Right forelimb (tissue), 1 donor: ENCODE measurements around the gene KRTAP10-10.

Source experiments
- DNase-seq: peaks from one replicate; pipeline ENCODE4 v3.0.0-alpha.2; 2018

KRTAP10-10 gene

GRCh38 chr21:44686000-44686781 lies 49.0 kb downstream of the KRTAP10-10 start:
- DNase-seq = no peak

DNA sequence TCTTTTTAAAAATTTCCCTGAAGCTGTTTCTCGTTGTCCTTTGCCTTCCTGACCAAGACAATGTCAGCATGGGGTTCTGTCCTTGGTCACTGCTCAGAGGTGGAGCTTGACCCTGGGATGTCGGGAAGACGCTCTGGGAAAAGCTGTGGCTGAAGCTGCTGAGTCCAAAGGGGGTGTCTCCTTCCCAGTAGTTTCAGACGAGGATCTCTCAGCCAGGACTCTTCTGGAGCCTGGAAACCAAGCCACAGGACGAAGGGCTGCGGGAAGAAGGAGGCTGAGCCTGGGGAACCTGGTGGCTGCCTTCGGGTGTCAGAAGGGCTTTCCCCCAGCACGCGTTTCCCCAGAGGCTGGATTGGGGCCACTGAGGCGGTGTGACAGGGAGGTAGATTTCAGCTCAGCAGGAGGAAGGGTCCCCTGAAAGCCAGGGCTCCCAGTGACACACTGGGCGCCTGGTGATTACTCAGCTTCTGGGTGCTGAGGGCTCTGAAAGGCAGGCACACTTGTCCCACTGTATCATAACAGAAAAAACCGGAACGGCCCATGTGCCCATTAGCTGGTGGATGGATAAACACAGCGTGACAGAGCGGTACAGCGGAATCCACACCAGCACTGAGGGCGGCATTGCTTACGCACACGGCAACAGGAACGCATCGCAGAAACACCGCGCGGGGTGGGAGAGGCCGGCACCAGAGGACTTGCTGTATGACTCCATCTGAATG lies 49.8 kb downstream of the KRTAP10-10 start:
- DNase-seq = no peak

GRCh38 chr21:44687671-44688070 lies 50.5 kb downstream of the KRTAP10-10 start:
- DNase-seq = no peak
